ENCODE measurements around the gene PLA2G6. TPM values are rescaled to one million over a fixed set of nuclear protein-coding genes. Genes with fewer than 3 reads are reported as not detected.

Gene PLA2G6
- total and polyA plus RNA-seq, 2 of the 13 experiments (the other 11 are each of a cell fraction or from before 2014, with no cell fraction given), result 4.8 to 11.5 TPM

DNA sequence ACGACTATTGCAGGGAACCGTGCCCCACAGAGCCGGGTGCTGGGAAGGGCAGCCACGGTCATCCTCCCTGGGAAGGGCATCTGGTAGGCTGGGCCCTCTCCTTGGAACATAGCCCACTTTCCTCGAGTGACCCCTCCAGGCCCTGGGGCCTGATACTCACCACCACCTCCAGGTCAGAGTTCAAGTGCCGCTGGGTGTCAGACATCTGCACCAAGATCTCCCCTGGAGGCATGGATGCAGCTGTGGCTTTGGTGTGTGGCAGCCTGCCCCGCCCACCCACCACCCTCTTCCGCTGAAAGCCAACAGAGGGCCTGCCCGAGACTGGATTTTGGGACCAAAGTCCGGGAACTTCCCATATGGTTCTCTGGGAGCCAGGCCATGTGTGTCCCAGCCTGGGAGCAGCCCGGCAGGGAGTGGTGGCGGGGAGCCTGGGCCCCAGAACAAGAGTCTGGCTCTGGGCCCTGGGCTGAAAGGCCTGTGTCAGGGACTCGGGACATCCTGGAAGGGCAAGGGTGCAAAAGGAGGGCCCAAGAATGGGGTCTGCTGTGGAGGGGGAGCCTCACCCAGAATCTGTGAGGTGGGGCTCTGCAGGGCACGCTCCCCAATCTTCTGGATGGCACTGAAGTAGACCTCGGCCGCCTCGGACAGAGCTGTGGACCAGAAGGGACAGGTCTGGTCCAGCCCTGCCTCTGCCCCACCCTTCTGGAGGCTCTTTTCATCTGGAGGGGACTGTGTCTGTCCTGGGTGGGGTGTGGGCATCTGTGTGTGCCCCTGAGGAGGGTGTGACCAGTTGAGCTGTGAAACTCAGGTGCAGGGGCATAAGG, 73.7 kb downstream of the PLA2G6 start (continued):
- TF ChIP-seq PLRG1 (conservative IDR thresholded peaks at IDR 0.05) (no peak), ZSCAN25 (CRISPR knock-in tag; IDR thresholded peaks at IDR 0.05) (no peak), RARG (CRISPR knock-in tag; IDR thresholded peaks at IDR 0.05; ENCODE audit: low read depth) (no peak), RBAK (CRISPR knock-in tag; IDR thresholded peaks at IDR 0.05) (no peak), ZNF33B (CRISPR knock-in tag; IDR thresholded peaks at IDR 0.05) (no peak), MIXL1 (CRISPR knock-in tag; IDR thresholded peaks at IDR 0.05) (0 out of 2 replicates have a peak, but pooled peaks have one; percentile 51), EEA1 (CRISPR knock-in tag; IDR thresholded peaks at IDR 0.05; ENCODE audit: borderline replicate concordance) (no peak), TFDP1 (CRISPR knock-in tag; IDR thresholded peaks at IDR 0.05; ENCODE audit: borderline replicate concordance) (peak; percentile 45; the same call in 1 of the 2 replicates), KDM4B (CRISPR knock-in tag; IDR thresholded peaks at IDR 0.05) (no peak), SAFB2 (CRISPR knock-in tag; IDR thresholded peaks at IDR 0.05; ENCODE audit: borderline replicate concordance, low read depth) (peak; percentile 84; the same call in 1 of the 2 replicates), ZNF737 (CRISPR knock-in tag; IDR thresholded peaks at IDR 0.05; ENCODE audit: borderline replicate concordance) (no peak), ZNF564 (CRISPR knock-in tag; IDR thresholded peaks at IDR 0.05) (peak; percentile 32; the same call in 1 of the 2 replicates), MYC (CRISPR knock-in tag; IDR thresholded peaks at IDR 0.05; ENCODE audit: borderline replicate concordance) (peak; percentile 87; the same call in 1 of the 2 replicates), IRX3 (CRISPR knock-in tag; IDR thresholded peaks at IDR 0.05; ENCODE audit: borderline replicate concordance, low read depth) (no peak), ZNF773 (CRISPR knock-in tag; IDR thresholded peaks at IDR 0.05; ENCODE audit: borderline replicate concordance) (no peak), KAT7 (CRISPR knock-in tag; IDR thresholded peaks at IDR 0.05; ENCODE audit: borderline replicate concordance) (no peak), ZSCAN22 (CRISPR knock-in tag; IDR thresholded peaks at IDR 0.05) (no peak), ZNF746 (CRISPR knock-in tag; IDR thresholded peaks at IDR 0.05) (no peak), MTERF4 (CRISPR knock-in tag; IDR thresholded peaks at IDR 0.05) (no peak), MIER3 (CRISPR knock-in tag; IDR thresholded peaks at IDR 0.05; ENCODE audit: borderline replicate concordance) (no peak), ZNF572 (CRISPR knock-in tag; IDR thresholded peaks at IDR 0.05) (no peak)
- TF ChIP-seq, protein P1, sequence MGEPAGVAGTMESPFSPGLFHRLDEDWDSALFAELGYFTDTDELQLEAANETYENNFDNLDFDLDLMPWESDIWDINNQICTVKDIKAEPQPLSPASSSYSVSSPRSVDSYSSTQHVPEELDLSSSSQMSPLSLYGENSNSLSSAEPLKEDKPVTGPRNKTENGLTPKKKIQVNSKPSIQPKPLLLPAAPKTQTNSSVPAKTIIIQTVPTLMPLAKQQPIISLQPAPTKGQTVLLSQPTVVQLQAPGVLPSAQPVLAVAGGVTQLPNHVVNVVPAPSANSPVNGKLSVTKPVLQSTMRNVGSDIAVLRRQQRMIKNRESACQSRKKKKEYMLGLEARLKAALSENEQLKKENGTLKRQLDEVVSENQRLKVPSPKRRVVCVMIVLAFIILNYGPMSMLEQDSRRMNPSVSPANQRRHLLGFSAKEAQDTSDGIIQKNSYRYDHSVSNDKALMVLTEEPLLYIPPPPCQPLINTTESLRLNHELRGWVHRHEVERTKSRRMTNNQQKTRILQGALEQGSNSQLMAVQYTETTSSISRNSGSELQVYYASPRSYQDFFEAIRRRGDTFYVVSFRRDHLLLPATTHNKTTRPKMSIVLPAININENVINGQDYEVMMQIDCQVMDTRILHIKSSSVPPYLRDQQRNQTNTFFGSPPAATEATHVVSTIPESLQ (CRISPR knock-in tag; conservative IDR thresholded peaks at IDR 0.05), result 0 out of 2 replicates have a peak, but pooled peaks have one; percentile 39
- TF ChIP-seq, protein P2, sequence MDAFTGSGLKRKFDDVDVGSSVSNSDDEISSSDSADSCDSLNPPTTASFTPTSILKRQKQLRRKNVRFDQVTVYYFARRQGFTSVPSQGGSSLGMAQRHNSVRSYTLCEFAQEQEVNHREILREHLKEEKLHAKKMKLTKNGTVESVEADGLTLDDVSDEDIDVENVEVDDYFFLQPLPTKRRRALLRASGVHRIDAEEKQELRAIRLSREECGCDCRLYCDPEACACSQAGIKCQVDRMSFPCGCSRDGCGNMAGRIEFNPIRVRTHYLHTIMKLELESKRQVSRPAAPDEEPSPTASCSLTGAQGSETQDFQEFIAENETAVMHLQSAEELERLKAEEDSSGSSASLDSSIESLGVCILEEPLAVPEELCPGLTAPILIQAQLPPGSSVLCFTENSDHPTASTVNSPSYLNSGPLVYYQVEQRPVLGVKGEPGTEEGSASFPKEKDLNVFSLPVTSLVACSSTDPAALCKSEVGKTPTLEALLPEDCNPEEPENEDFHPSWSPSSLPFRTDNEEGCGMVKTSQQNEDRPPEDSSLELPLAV (CRISPR knock-in tag; conservative IDR thresholded peaks at IDR 0.05; ENCODE audit: low read depth), result no peak
- TF ChIP-seq, protein P3, sequence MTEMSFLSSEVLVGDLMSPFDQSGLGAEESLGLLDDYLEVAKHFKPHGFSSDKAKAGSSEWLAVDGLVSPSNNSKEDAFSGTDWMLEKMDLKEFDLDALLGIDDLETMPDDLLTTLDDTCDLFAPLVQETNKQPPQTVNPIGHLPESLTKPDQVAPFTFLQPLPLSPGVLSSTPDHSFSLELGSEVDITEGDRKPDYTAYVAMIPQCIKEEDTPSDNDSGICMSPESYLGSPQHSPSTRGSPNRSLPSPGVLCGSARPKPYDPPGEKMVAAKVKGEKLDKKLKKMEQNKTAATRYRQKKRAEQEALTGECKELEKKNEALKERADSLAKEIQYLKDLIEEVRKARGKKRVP (CRISPR knock-in tag; IDR thresholded peaks at IDR 0.05), result no peak
